HL-60/S4 (cell line): ENCODE data around the gene MTG1.

Source experiments
- in situ Hi-C: fragments of 300-500 bp; cut with MboI; formaldehyde crosslinking; loops from 2 replicates; pipeline ENCODE4 v1.14.3; 2022; ENCODE audit warnings: low sequenced_read_pairs

Gene MTG1, protein sequence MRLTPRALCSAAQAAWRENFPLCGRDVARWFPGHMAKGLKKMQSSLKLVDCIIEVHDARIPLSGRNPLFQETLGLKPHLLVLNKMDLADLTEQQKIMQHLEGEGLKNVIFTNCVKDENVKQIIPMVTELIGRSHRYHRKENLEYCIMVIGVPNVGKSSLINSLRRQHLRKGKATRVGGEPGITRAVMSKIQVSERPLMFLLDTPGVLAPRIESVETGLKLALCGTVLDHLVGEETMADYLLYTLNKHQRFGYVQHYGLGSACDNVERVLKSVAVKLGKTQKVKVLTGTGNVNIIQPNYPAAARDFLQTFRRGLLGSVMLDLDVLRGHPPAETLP

DNA sequence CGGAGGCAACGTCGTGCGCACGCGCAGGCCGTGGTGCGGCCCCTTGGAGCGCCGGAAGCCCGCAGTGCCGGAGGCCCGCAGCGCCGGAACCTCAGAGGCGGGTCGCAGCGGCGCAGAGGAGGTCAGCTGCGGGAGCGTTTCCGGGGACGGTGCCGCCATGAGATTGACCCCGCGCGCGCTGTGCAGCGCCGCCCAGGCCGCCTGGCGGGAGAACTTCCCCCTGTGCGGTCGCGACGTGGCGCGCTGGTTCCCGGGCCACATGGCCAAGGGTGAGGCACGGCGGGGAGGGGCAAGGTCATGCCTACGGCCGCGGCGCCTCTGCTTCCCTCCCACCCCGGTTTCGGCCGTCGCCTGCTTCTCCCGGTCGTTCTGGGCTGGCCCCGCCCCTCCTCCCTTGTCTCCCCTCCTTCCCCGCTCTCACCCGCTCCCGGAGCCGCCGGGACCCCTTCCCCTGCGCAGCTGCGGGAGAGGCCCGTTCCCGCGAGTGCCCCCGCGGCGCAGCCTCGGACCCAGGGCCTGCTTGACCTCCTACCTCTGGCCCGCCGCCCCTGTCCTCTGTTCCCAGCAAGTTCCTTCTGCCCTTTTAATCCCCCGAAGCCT lies at the start of gene MTG1:
Gene MTG1, plus strand, starts transcription at position 94 of the 600 bp plus-strand sequence. Its CDS starts 64 bp downstream, at position 158.
- in situ Hi-C loops: no loop called here

DNA sequence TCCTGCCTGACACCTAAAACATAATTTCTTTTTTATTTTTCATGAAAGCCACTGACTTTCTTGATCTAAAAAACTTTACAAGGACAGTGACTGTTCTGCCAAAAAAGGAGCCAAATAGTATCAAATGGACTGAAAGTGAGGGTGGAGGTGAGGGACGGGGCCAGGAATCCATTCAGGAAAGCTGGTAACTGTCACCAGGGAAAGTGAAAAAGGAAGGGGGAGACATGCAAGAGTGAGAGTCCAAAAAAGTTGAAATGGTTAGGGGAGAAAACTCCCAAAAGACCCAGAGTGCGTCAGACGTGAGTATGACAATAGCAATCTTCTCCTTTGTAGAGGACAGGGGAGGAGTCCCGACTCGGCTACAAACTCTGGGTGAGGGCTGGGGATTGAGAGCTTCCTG lies 49.7 kb upstream of the MTG1 start:
- in situ Hi-C loops: no loop called here

DNA sequence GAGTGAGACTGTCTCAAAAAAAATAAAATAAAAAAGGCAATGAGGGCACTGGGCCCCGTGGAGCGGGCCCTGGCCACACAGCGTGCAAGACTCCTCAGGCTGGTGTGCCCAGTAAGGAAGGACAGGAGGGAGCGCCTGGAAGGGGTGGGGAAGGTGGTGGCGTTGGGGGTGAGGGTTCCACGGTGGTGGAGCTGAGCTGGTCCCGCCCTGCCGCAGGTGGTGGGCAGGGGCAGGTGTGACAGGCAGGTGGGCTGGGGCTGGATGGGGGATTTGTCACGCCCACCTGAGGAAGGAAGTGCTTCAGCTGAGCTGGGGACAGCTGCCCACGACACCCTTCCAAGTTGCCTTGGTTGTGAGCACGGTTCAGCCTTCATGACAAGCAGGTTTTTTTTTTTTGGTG lies 47.5 kb upstream of the MTG1 start:
- in situ Hi-C loops: no loop called here

DNA sequence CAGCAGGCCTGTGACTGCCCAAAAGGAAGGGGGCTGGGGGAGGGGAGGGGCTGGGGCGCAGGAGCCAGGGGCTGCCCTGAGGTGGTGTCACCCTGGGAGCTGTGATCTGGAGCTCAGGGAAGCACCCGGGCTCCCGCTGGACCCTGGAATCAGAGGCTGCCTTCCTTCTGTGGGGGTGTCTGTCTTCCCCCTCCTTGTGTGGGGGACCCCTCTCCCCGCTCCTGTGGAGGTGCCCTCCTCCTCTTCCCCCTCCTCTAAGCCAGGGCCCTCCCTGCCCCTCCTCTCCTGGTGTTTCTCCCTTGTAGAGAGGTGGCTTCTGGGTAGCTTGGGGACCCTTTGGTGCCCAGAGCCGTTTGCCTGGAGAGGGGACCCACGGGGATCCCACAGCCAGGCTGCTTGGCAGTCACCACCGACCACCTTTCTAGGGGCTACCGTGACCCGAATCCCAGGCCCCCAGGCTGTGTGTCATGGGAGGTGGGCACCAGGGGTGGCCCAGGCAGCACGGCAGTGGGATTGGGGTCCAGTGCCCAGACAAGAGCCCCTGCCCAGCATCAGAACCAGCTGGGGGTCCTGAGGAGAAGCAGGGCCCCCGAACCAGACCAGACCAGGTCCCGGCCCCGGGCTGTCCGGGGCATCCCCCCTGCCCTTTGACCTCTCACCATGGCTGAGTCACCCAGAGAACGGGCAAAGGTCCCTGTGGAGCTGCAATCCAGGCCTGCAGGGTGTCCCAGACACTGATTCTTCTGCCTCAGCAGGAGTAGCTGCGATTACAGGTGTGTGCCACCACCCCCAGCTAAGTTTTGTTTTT lies 46.0 kb upstream of the MTG1 start:
- in situ Hi-C loops: no loop called here

DNA sequence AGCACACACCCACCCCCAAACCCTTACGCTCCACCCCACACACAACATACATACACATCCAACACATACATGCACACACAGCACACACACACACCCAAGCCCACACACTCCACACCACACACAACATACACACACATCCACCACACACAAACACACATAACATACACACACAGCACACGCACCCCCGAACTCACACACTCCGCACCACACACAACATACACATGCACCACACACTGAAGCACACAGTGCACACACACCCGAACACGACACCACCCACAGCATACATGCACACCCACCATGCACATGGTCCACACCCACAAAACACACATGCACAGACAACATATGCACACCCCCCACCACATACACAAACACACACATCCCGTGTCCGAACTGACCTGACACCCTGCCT lies 44.8 kb upstream of the MTG1 start:
- in situ Hi-C loops: no loop called here

DNA sequence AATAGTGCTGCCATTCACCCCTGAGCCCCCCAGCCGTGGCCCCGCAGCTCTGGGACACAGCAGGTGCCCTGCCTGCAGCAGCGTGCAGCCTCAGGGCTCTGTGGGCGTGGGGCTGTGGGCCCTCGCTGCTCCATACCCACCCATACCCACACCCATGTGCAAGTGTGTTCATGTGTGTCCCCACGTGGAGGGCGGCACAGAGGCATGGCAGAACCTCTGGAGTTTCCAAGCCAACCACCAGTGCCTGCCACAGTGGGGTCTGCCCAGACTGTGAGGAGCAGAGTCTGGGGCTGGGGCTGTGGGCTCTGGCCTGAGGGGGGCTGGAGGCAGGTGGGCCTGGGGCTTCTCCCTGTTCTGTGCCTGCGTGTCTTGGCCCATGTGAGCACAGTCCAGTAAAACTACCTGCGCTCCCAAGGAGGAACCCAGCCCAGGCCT lies 44.4 kb upstream of the MTG1 start:
- in situ Hi-C loops: no loop called here

DNA sequence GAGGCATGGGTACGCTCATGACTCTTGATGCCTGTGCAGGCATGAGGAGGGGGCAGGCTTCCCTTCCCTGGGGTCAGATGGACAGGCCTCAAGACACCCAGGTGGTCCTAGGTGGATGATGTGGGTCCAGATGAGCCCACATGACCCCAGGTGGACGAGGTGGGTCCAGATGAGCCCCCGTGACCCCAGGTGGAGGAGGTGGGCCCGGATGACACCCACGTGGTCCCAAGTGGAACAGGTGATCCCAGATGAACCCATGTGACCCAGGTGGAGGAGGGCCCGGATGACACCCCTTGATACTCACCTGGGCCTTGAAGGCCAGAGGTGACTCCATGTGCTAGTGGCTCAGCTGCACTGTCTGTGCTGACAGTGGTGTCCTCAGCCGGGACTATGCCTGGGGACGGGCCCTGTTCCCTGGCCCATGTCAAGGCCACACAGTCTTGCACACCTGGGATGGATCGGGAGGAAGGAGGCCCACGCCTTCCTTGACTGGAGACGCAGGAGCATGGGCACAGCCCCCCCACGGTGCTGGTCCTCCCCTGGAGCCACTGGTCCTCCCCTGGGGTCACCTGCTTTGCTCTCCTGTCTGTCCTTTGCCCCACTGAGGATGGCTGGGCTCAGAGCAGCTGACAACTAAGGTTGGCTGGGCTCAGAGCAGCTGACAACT lies 43.5 kb upstream of the MTG1 start:
- in situ Hi-C loops: no loop called here

DNA sequence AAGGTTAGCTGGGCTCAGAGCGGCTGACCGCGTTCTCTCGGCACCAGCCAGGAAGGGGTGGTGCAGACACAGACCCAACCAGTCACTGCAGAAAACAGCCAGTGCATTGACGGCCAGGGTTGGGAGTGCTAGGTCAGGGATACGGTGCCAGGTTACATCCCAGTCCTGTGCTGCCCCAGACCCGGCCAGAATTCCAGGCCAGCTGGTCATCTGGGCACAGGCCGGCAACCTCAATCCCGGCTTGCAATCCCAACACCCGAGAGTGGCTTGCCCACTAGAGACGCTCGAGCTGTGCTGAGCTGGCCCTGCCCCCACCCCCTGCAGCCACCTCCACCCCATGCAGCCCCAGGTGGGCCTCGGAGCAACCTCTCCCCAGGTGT lies 43.0 kb upstream of the MTG1 start:
- in situ Hi-C loops: no loop called here

DNA sequence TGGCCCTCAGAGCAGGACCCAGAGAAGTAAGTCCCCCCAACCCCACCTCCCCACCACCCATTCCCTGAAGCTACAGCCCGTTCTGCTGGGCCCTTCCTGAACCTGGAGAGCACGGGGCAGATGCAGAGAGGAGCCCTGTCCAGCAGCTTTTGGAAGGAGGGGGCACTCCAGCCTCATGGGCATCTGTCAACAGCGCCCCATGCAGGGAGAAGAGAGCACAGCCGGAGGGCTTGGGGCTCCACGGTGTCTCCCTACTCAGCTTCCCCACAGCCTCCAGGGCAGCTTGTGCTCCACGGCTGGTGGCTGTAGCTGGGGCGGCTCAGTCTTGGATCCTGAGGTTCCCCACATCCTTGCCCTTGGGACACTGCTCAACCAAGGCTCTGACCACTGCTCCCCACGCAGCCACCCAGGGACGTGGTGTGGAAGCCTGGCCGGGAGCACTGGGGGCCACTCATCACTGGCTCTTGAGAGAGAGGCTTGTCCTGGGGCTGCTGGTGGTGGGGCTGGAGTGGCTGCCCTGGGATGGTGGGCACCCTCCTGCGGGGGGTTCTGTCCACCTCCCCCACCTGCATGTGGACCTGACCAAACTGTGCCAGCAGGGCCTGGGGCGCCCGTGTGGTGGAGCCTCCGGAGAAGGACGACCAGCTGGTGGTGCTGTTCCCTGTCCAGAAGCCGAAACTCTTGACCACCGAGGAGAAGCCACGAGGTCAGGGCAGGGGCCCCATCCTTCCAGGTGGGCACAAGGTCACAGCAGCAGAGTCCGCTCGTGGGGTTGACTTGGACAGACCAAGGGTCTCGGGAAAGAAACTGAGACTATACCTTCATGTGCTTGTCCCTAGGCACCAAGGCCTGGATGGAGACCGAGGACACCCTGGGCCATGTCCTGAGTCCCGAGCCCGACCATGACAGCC lies 42.3 kb upstream of the MTG1 start:
- in situ Hi-C loops: no loop called here

DNA sequence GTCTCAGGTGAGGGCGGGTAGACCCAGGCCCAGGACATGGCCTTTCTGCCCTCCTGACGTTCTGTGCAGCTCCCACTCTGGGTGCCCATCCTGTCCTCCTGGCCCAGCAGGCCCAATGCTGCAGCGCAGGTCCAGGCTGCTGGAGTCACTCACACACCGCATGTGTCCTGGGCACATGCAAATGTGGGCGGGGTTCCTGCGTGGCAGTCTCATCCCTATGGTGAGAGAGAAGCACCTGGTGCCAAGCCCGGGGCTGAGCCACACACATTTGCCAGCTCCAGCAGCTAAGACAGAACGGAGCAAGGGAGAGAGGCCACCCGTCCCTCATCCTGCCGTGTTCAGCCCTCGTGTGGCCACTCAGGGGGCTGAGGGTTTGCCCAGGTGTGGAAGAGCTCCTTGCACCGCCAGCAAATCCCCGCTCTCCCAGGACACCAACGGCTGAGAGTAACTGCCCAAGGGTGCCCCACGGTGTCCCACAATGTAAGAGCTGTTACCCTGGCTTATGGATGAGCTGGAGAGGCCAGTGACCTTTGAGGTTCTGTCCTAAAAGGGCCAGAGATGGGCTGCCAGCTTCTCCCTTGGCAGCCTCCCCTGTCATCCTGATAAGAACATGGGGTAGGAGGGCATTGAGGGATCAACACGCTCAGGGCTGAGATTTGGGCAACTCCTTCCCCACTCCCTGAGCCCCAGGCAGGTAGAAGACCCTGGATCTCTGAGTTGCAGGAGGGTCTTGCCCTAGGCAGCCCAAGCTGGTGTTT lies 40.6 kb upstream of the MTG1 start:
- in situ Hi-C loops: no loop called here

DNA sequence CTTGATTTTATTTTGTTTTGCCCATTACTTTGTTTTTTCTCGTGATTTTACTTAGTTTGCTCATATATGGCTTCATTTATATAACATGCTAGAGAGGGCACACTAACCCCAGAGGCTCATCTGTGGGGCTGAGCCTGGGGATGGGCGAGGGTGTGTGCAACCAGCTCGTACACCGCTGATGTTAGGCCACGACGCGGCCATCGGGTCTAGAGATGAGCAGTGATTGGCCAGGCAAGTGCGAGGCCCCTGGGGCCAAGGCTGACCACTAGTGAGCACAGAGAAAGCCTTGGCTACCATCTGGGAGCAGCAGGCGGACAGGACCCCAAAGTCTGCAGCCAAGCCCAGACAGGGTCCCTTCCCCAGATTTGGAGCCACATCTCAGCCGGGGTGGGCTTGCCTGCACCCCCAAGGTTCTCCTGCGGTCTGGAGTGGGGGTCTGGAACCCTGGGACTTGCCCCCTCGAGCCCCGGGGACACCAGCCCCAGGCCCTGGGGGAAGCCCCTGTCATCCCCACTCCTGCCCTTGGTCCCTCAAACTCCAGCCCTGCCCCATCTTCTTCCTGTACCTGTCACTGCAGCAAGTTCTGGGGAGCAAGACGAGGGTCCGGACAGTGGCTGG lies 39.9 kb upstream of the MTG1 start:
- in situ Hi-C loops: no loop called here

DNA sequence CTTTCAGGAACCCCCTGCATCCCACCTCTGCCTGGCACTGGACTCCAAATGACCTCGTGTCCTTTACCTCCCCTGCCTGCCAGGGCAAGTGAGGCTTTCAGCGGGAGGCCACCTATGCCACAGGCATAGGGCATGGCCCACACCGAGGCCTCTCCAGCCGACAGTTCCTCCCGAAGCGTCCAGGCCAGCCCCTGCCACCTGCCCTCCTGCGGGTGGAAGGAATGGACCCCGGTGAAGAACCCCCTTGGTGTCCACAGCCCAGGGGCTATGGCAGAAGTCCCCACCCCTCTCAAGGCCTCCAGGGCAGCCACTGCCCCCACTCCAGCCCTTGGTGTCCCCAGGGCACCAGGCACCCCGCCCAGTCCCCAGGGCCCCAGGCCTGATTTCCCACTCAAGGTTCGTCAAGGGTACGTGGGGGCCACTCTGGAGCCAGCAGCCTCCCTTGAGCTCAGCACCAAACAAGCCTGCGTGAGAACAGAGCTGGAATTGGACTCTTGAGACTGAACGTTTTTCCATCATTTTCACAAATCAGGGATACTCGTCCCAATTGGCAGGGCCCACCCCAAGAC lies 39.2 kb upstream of the MTG1 start:
- in situ Hi-C loops: no loop called here

DNA sequence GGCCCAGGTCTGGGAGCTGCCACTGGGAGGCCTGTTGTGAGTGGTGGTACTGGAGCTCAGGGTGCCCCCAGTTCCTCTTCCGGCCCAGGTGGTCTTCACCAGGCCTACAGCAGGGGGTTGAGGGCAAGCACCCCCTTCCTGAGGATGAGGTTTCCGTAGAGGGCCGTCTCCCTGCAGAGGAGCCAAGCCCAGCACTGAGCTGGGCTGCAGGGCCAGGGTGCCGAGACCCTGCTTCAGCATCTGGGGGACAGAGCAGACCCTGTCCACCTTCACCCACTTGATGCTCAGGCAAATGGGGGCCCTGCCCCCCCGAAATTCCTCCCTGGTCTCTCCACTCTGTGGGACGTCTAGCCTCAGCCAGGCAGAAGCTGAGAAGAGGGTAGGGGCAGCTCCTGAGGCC lies 38.7 kb upstream of the MTG1 start:
- in situ Hi-C loops: no loop called here

DNA sequence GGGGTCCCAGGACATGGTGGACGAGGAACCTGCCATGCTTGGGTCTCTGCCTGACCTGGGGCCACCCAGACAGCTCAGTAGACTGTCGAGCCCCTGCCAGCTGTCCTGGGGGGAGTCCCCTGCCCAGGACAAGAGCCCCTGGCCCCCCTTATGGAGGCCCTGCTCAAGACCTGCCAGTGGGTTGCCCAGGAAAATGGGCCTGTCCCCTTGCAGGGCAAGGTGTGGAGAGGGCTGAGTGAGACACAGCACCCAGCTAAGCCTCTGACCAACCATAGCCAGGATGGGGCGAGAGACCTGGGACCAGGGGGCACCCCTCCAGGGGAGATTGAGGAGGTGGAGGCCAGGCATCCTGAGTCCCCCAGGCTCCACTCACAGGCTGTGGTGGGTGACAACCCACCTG lies 38.0 kb upstream of the MTG1 start:
- in situ Hi-C loops: no loop called here

DNA sequence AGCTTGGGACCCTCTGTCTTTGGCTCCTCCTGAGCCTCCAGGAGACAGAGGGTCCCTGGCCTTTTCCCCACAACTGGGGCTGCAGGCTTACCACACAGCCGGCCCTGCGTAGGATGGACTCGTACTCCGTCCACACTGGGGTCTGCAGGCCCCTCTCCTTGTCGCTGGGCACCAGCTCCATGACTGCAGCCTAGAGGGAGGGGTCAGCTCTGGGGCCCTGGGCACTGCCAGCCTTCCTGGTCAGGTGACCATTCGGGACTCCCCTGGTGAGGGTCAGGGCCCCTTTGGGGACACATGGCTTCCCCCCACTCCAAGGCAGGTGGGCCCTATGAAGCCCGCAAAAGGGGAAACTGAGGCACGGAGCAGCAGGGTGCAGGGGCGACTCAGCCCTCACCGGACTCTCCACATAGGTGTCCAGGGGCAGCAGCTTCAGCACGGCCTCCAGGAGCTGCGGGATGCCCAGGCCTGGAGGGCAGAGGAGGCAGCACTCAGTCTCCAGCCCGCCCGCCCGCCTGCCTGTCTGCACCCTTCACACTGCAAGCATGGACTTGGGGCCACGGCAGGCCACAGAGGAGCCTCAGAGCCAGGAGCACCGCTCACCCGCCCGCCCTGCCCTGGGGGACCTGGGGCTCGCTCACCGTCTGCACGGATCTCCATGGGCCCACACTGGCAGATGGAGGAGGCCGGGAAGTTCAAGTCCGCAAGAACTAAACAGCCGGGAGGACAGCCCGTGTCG lies 37.2 kb upstream of the MTG1 start:
- in situ Hi-C loops: no loop called here

DNA sequence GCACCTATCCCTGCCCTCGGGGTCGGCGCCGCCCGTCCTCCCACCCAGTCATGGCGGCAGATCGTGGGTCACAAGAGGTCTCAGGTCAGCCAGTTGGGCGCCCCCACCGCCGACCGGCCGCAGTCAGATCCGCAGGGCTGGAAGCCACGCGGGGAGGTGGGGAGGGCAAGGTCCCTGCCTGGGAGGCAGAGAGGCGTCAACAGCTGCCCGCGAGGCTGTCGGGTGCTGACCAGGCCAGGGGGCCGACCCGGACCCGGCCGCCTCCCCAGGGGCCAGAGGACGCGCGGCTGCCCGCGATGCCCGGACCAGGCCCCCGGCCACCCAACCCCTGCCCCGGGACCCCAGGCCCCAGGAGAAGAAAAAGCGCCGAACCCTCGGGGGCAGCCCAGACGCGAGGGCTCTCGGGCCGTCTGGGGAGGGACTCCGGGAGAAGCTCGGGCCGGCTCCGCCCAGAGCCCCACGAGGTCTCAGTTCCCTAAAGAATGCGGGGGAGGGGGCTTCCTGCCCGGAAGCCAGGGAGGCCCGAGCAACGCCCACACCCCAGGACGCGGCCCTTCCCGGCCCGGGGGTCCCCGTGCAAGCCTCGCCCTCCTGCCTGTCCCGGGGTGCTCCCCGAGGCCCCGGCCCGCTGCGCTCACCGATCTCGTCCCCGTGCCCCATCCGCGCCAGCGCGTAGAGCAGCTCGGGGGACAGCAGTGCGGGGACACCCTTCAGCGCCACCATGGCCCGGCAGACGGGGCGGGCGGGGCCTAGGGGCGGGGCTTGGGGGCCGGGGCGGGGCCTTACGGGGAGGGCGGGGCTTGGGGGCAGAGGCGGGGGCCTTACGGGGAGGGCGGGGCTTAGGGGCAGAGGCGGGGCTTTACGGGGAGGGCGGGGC lies 36.4 kb upstream of the MTG1 start, which contains the start of gene FUOM:
Gene FUOM, minus strand, starts transcription at position 735 of the 877 bp plus-strand sequence. Its CDS starts 12 bp downstream, at position 723.
- in situ Hi-C loops: no loop called here
